SK-N-MC (cell line): Measurements from ENCODE around the gene RBBP7.

Source experiments
- EZH2 ChIP-seq: fragments of 200-600 bp; sonication (generic); IDR thresholded peaks from one replicate; pipeline ENCODE4 v1.6.1; 2017; ENCODE audit warnings: antibody characterized with exemption
- FOXP2 ChIP-seq: optimal IDR thresholded peaks from 2 replicates; pipeline ENCODE3; 2011; ENCODE audit warnings: mild to moderate bottlenecking, moderate library complexity; ENCODE audit not compliant: insufficient read depth; ENCODE audit errors: extremely low read length, control extremely low read depth
- POLR2AphosphoS5 ChIP-seq: IDR thresholded peaks from 2 replicates; pipeline ENCODE4 v1.6.1; 2012; ENCODE audit warnings: mild to moderate bottlenecking, low read depth, low read length, borderline replicate concordance

GRCh38 chrX:16853537-16853936 lies 16.6 kb downstream of the RBBP7 start:
- TF ChIP-seq POLR2AphosphoS5 (no peak), EZH2 (no peak), FOXP2 (no peak)
